ENCODE results near the gene CABLES2. TPM values are rescaled to one million over a fixed set of nuclear protein-coding genes. Genes with fewer than 3 reads are reported as not detected.

CABLES2 gene
- total RNA-seq, 1 experiment from 2014 or later, result 8.9 TPM

- H3K4me3 ChIP-seq (replicated peaks in 1 of 2; ENCODE audit: low read depth in 1 of 2, low read length in 2 of 2), result peak within 1 kb of the TSS; percentile 83 to 88
- H3K9me3 ChIP-seq (ENCODE audit: control insufficient read depth in 1 of 2, insufficient read depth in 1 of 2, low read depth in 1 of 2, low read length in 2 of 2), result no peaks in the 10 kb centered on the region
- DNase-seq (ENCODE audit: low read depth, low spot score) (no peak), ATAC-seq (peak; percentile 51)
- no peak within 1 kb of the TSS for H2AFZ ChIP-seq (ENCODE audit: low read depth, low read length, poor library complexity, severe bottlenecking)
- H3K27me3 ChIP-seq (ENCODE audit: insufficient read depth, low read length), result no peaks in the 10 kb centered on the region
- no TSS peak for BruUV-seq (replicated peaks)
- peak within 1 kb of the TSS; percentile 98 for H3K27ac ChIP-seq (ENCODE audit: low read depth, low read length)
- ChIA-PET POLR2A (interaction anchor here (2.6 kb wide), 1 partner anchor 17 kb away, joined by 12 read pairs; no protein-coding TSS in a partner anchor), CTCF (no interaction called here), RAD21 (ENCODE audit: low non-redundant PET in 1 of 2, low total read pairs in 2 of 2, uncharacterized antibody in 2 of 2, unreplicated experiment in 2 of 2) (no interaction called here)
- peak within 1 kb of the TSS; percentile 94 for H3K9ac ChIP-seq (ENCODE audit: low read length)
- intact Hi-C loops (cut with micrococcal nuclease), result loop anchor here (5.0 kb wide), 1 partner anchor 65 kb away; the partner anchor contains the start of gene ADRM1
- no peaks in the 10 kb centered on the region for H3K9me2 ChIP-seq (ENCODE audit: insufficient read depth)
- H4K20me1 ChIP-seq (ENCODE audit: insufficient read depth), result no peaks in the 10 kb centered on the region
- peaks cover 48% of the 10 kb centered on the region for H3K79me2 ChIP-seq (ENCODE audit: insufficient read depth, low read length)
- H3K4me1 ChIP-seq (ENCODE audit: control insufficient read depth in 1 of 2, insufficient read depth in 2 of 2, low read length in 2 of 2), result peaks cover 73 to 84% of the 10 kb centered on the region in 2 experiments
- TF ChIP-seq ZFX (IDR thresholded peaks at IDR 0.05) (no peak; the same call in 1 of the 2 replicates), POLR2AphosphoS5 (IDR thresholded peaks at IDR 0.05; ENCODE audit: low read depth, low read length) (peak; percentile 78), CBX3 (IDR thresholded peaks at IDR 0.05; ENCODE audit: low read depth) (no peak), RAD21 (IDR thresholded peaks at IDR 0.05; ENCODE audit: low read depth) (no peak), POLR2A (IDR thresholded peaks at IDR 0.05; ENCODE audit: borderline replicate concordance, extremely low read depth, insufficient read depth, insufficient read length) (peak; percentile 51)
- peak within 1 kb of the TSS; percentile 100 for H3K4me2 ChIP-seq (ENCODE audit: low read length)
- no peaks in the 10 kb centered on the region for H3K36me3 ChIP-seq (ENCODE audit: control insufficient read depth in 1 of 2, insufficient read depth in 2 of 2, low read length in 2 of 2)
These were observed 39.9 kb downstream of the CABLES2 start, which contains the start of gene LAMA5 for GRCh38 chr20:62367136-62367632. TSS of gene LAMA5 (minus strand) at chr20:62367312. CDS start at chr20:62367245, 67 bp downstream.

DNA sequence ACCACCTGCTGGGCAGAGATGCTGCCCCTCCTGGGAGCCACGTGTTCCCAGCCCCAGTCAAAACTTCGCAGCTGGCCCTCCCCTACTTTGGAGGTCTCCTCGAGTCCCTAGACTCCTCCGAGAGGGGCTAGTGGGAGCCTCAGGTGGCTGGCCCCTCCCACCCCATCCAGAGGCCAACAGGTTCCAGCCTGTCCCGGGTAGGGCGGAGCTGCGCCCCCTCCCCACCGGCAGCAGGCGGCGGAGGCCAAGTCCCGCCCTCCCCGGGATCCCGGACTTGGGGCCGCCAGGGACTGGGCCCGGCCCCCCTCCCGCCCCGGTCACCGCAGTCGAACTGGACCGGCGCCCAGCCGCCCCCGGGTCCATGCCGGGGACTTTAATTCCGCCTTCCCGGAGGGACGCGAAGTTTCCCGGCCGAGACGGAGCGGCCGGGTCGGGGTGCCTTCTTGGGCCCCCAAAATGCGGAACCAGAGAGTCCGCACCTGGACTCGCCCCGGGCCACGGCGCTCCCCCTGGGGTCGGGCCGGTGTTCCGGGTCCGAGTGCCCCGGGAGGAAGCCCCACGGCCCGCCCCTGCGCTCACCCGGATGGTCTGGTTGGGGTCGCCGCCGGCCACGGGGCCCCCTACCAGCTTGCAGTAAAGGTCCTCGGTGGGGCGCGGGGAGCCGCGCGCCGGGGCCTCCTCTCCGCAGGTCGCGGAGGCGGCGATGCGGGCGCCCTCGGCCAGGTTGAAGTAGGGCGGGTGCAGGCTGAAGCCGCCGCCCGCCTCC lies 40.5 kb downstream of the CABLES2 start:
- intact Hi-C loops (cut with micrococcal nuclease), result loop anchor here (5.0 kb wide), 1 partner anchor 64 kb away; the partner anchor contains the start of gene ADRM1
- Histone ChIP-seq H3K4me2 (ENCODE audit: low read length) (peak overlapping the region; percentile 100), H3K79me2 (ENCODE audit: insufficient read depth, low read length) (peaks cover 54% of the 10 kb centered on the region), H2AFZ (ENCODE audit: low read depth, low read length, poor library complexity, severe bottlenecking) (no peak overlapping the region), H3K4me1 (ENCODE audit: control insufficient read depth in 1 of 2, insufficient read depth in 2 of 2, low read length in 2 of 2) (peaks cover 78 to 90% of the 10 kb centered on the region in 2 experiments), H3K9me2 (ENCODE audit: insufficient read depth) (no peaks in the 10 kb centered on the region), H3K4me3 (replicated peaks in 1 of 2; ENCODE audit: low read depth in 1 of 2, low read length in 2 of 2) (peak overlapping the region; percentile 83 to 88), H3K27me3 (ENCODE audit: insufficient read depth, low read length) (no peaks in the 10 kb centered on the region), H3K9ac (ENCODE audit: low read length) (peak overlapping the region; percentile 94), H3K36me3 (ENCODE audit: control insufficient read depth in 1 of 2, insufficient read depth in 2 of 2, low read length in 2 of 2) (no peaks in the 10 kb centered on the region), H3K27ac (ENCODE audit: low read depth, low read length) (peak overlapping the region; percentile 98), H3K9me3 (ENCODE audit: control insufficient read depth in 1 of 2, insufficient read depth in 1 of 2, low read depth in 1 of 2, low read length in 2 of 2) (no peaks in the 10 kb centered on the region), H4K20me1 (ENCODE audit: insufficient read depth) (no peaks in the 10 kb centered on the region)
- ChIA-PET RAD21 (ENCODE audit: low non-redundant PET in 1 of 2, low total read pairs in 2 of 2, uncharacterized antibody in 2 of 2, unreplicated experiment in 2 of 2) (no interaction called here), POLR2A (interaction anchor here (0.9 to 2.6 kb wide), 3 partner anchors 8 to 20 kb away, joined by 3 to 12 read pairs (median 12); partner anchors contain the start of gene RPS21), CTCF (interaction anchor here (2.2 kb wide), 1 partner anchor 16 kb away, joined by 10 read pairs; no protein-coding TSS in a partner anchor)
- BruUV-seq (replicated peaks), result no TSS peak
- DNase-seq (ENCODE audit: low read depth, low spot score) (no peak), ATAC-seq (peak; percentile 23)
- TF ChIP-seq ZFX (IDR thresholded peaks at IDR 0.05) (peak; percentile 58; the same call in 1 of the 2 replicates), SIN3A (IDR thresholded peaks at IDR 0.05; ENCODE audit: low read depth) (no peak), JUND (IDR thresholded peaks at IDR 0.05) (no peak), POLR2AphosphoS5 (IDR thresholded peaks at IDR 0.05; ENCODE audit: low read depth, low read length) (peak; percentile 19; the same call in 1 of the 2 replicates), POLR2A (IDR thresholded peaks at IDR 0.05; ENCODE audit: borderline replicate concordance, extremely low read depth, insufficient read depth, insufficient read length) (no peak)
- TF ChIP-seq, protein P1, sequence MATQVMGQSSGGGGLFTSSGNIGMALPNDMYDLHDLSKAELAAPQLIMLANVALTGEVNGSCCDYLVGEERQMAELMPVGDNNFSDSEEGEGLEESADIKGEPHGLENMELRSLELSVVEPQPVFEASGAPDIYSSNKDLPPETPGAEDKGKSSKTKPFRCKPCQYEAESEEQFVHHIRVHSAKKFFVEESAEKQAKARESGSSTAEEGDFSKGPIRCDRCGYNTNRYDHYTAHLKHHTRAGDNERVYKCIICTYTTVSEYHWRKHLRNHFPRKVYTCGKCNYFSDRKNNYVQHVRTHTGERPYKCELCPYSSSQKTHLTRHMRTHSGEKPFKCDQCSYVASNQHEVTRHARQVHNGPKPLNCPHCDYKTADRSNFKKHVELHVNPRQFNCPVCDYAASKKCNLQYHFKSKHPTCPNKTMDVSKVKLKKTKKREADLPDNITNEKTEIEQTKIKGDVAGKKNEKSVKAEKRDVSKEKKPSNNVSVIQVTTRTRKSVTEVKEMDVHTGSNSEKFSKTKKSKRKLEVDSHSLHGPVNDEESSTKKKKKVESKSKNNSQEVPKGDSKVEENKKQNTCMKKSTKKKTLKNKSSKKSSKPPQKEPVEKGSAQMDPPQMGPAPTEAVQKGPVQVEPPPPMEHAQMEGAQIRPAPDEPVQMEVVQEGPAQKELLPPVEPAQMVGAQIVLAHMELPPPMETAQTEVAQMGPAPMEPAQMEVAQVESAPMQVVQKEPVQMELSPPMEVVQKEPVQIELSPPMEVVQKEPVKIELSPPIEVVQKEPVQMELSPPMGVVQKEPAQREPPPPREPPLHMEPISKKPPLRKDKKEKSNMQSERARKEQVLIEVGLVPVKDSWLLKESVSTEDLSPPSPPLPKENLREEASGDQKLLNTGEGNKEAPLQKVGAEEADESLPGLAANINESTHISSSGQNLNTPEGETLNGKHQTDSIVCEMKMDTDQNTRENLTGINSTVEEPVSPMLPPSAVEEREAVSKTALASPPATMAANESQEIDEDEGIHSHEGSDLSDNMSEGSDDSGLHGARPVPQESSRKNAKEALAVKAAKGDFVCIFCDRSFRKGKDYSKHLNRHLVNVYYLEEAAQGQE (IDR thresholded peaks at IDR 0.05; ENCODE audit: low read depth), result no peak
